ENCODE measurements around the gene GNAI2. TPM values are rescaled to one million over a fixed set of nuclear protein-coding genes. Genes with fewer than 3 reads are reported as not detected.
A peak's percentile ranks its signal among the peaks of the same experiment; 100 is the strongest.

The GNAI2 gene
- total and polyA plus RNA-seq, 7 experiments from 2014 or later, result 225 to 527 (median 397) TPM

- intact Hi-C loops (cut with micrococcal nuclease), result no loop called here
- Histone ChIP-seq H3K4me1 (ENCODE audit: control insufficient read depth in 2 of 2, insufficient read depth in 2 of 2, low read length in 2 of 2) (no peaks in the 10 kb centered on the region), H3K36me3 (ENCODE audit: control insufficient read depth in 2 of 3, insufficient read depth in 3 of 3, low read length in 3 of 3) (no peaks in the 10 kb centered on the region), H3K27ac (ENCODE audit: low read depth, low read length) (no peak overlapping the region), H3K27me3 (ENCODE audit: control insufficient read depth in 2 of 2, insufficient read depth in 2 of 2, low read length in 2 of 2) (no peaks in the 10 kb centered on the region), H3K9me3 (ENCODE audit: control insufficient read depth in 2 of 3, low read length in 3 of 3) (no peaks in the 10 kb centered on the region), H3K4me3 (ENCODE audit: low read length) (no peak overlapping the region)
- Mint-ChIP-seq H3K9me3 (peaks cover 0 to 2% (median 0%) of the 10 kb centered on the region in 11 donors), H3K36me3 (no peaks in the 10 kb centered on the region), H3K4me3 (no peak overlapping the region), H3K27me3 (peaks cover 0 to 10% (median 0%) of the 10 kb centered on the region in 5 donors), H3K4me1 (peaks cover 0 to 7% (median 2%) of the 10 kb centered on the region in 7 donors), H3K27ac (no peak overlapping the region)
- CTCF ChIA-PET, result interaction anchor here (1.2 to 4.3 kb wide), 4 partner anchors 16 to 26 kb away, joined by 3 to 18 read pairs (median 6); no protein-coding TSS in a partner anchor
- ATAC-seq (no peak), DNase-seq (no peak)
- POLR2A ChIA-PET, result interaction anchor here (1.0 kb wide), 1 partner anchor 16 kb away, joined by 3 read pairs; the partner anchor contains the start of gene GNAI2
These were observed 15.9 kb upstream of the GNAI2 start for GRCh38 chr3:50220109-50220508.

- CTCF ChIA-PET, result interaction anchor here (0.6 to 2.1 kb wide), 7 partner anchors 10 to 101 kb away, joined by 3 to 9 read pairs (median 3); no protein-coding TSS in a partner anchor
- no peak overlapping the region for H3K27ac Mint-ChIP-seq
These were observed 15.0 kb upstream of the GNAI2 start for GRCh38 chr3:50221051-50221410.

GRCh38 chr3:50221411-50222168 lies 14.4 kb upstream of the GNAI2 start:
- Histone ChIP-seq H3K4me1 (ENCODE audit: control insufficient read depth in 2 of 2, insufficient read depth in 2 of 2, low read length in 2 of 2) (peaks cover 5% of the 10 kb centered on the region in 2 donors), H3K27ac (ENCODE audit: low read depth, low read length) (no peak overlapping the region), H3K27me3 (ENCODE audit: control insufficient read depth in 2 of 2, insufficient read depth in 2 of 2, low read length in 2 of 2) (no peaks in the 10 kb centered on the region), H3K36me3 (ENCODE audit: control insufficient read depth in 2 of 3, insufficient read depth in 3 of 3, low read length in 3 of 3) (no peaks in the 10 kb centered on the region), H3K9me3 (ENCODE audit: control insufficient read depth in 2 of 3, low read length in 3 of 3) (no peaks in the 10 kb centered on the region), H3K4me3 (ENCODE audit: low read length) (no peak overlapping the region)
- ATAC-seq, result no peak
- no peak for DNase-seq
- peaks cover 0 to 17% (median 0%) of the 10 kb centered on the region in 5 donors for H3K27me3 Mint-ChIP-seq
- H3K4me1 Mint-ChIP-seq, result peaks cover under 1 to 16% (median 9%) of the 10 kb centered on the region in 7 donors
- intact Hi-C loops (cut with micrococcal nuclease), result no loop called here
- no peaks in the 10 kb centered on the region for H3K36me3 Mint-ChIP-seq
- no peak overlapping the region for H3K4me3 Mint-ChIP-seq
- ChIA-PET POLR2A (no interaction called here), CTCF (interaction anchor here (0.6 to 2.1 kb wide), 6 partner anchors 11 to 51 kb away, joined by 3 to 9 read pairs (median 4); no protein-coding TSS in a partner anchor)
- no peak overlapping the region for H3K27ac Mint-ChIP-seq
- peaks cover 0 to 2% (median 0%) of the 10 kb centered on the region in 11 donors for H3K9me3 Mint-ChIP-seq

More at GRCh38 chr3:50221051-50221410, 15.0 kb upstream of the GNAI2 start:
- POLR2A ChIA-PET, result interaction anchor here (1.0 kb wide), 1 partner anchor 15 kb away, joined by 3 read pairs; the partner anchor contains the start of gene GNAI2
- peaks cover 0 to 17% (median 0%) of the 10 kb centered on the region in 5 donors for H3K27me3 Mint-ChIP-seq
- intact Hi-C loops (cut with micrococcal nuclease), result no loop called here
- H3K9me3 ChIP-seq (ENCODE audit: control insufficient read depth in 2 of 3, low read length in 3 of 3), result no peaks in the 10 kb centered on the region
- ATAC-seq (no peak), DNase-seq (no peak)
- no peak overlapping the region for H3K27ac ChIP-seq (ENCODE audit: low read depth, low read length)
- no peaks in the 10 kb centered on the region for H3K27me3 ChIP-seq (ENCODE audit: control insufficient read depth in 2 of 2, insufficient read depth in 2 of 2, low read length in 2 of 2)
- no peak overlapping the region for H3K4me3 ChIP-seq (ENCODE audit: low read length)
- no peaks in the 10 kb centered on the region for H3K36me3 ChIP-seq (ENCODE audit: control insufficient read depth in 2 of 3, insufficient read depth in 3 of 3, low read length in 3 of 3)
- peaks cover 0 to 2% (median 0%) of the 10 kb centered on the region in 11 donors for H3K9me3 Mint-ChIP-seq
- peaks cover 0 to 14% (median 5%) of the 10 kb centered on the region in 7 donors for H3K4me1 Mint-ChIP-seq
- peaks cover under 1 to 2% of the 10 kb centered on the region in 2 donors for H3K4me1 ChIP-seq (ENCODE audit: control insufficient read depth in 2 of 2, insufficient read depth in 2 of 2, low read length in 2 of 2)
- H3K36me3 Mint-ChIP-seq, result no peaks in the 10 kb centered on the region
- no peak overlapping the region for H3K4me3 Mint-ChIP-seq

- Mint-ChIP-seq H3K9me3 (peaks cover 0 to 4% (median 0%) of the 10 kb centered on the region in 11 donors), H3K4me1 (peaks cover 6 to 20% (median 13%) of the 10 kb centered on the region in 7 donors), H3K27me3 (peaks cover 0 to 17% (median 0%) of the 10 kb centered on the region in 5 donors), H3K27ac (no peak overlapping the region), H3K4me3 (no peak overlapping the region), H3K36me3 (no peaks in the 10 kb centered on the region)
- Histone ChIP-seq H3K27me3 (ENCODE audit: control insufficient read depth in 2 of 2, insufficient read depth in 2 of 2, low read length in 2 of 2) (no peaks in the 10 kb centered on the region), H3K4me3 (ENCODE audit: low read length) (no peak overlapping the region), H3K4me1 (ENCODE audit: control insufficient read depth in 2 of 2, insufficient read depth in 2 of 2, low read length in 2 of 2) (peaks cover 5 to 9% of the 10 kb centered on the region in 2 donors), H3K9me3 (ENCODE audit: control insufficient read depth in 2 of 3, low read length in 3 of 3) (no peaks in the 10 kb centered on the region), H3K36me3 (ENCODE audit: control insufficient read depth in 2 of 3, insufficient read depth in 3 of 3, low read length in 3 of 3) (no peaks in the 10 kb centered on the region), H3K27ac (ENCODE audit: low read depth, low read length) (no peak overlapping the region)
- CTCF ChIA-PET, result interaction anchor here (1.1 to 2.1 kb wide), 3 partner anchors 12 to 29 kb away, joined by 4 to 9 read pairs (median 8); no protein-coding TSS in a partner anchor
- intact Hi-C loops (cut with micrococcal nuclease), result no loop called here
- POLR2A ChIA-PET, result no interaction called here
- ATAC-seq (no peak), DNase-seq (no peak)
These were observed 13.9 kb upstream of the GNAI2 start for GRCh38 chr3:50222169-50222528.

- Mint-ChIP-seq H3K4me1 (peaks cover 16 to 36% (median 28%) of the 10 kb centered on the region in 7 donors), H3K27me3 (peaks cover 0 to 17% (median 0%) of the 10 kb centered on the region in 5 donors), H3K36me3 (no peaks in the 10 kb centered on the region), H3K9me3 (peaks cover 0 to 2% (median 0%) of the 10 kb centered on the region in 11 donors), H3K4me3 (peak overlapping the region in 6 of 10 donors; percentile 19 to 98 (median 57)), H3K27ac (peak overlapping the region in 2 of 9 donors; percentile 28 to 56)
- CTCF ChIA-PET, result interaction anchor here (0.8 to 15.3 kb wide), 6 partner anchors 9 to 58 kb away, joined by 3 to 211 read pairs (median 17); partner anchors contain the start of genes GNAI2 and GNAT1
- ATAC-seq, result no peak
- Histone ChIP-seq H3K4me3 (ENCODE audit: low read length) (no peak overlapping the region), H3K36me3 (ENCODE audit: control insufficient read depth in 2 of 3, insufficient read depth in 3 of 3, low read length in 3 of 3) (no peaks in the 10 kb centered on the region), H3K27ac (ENCODE audit: low read depth, low read length) (no peak overlapping the region), H3K9me3 (ENCODE audit: control insufficient read depth in 2 of 3, low read length in 3 of 3) (no peaks in the 10 kb centered on the region), H3K4me1 (ENCODE audit: control insufficient read depth in 2 of 2, insufficient read depth in 2 of 2, low read length in 2 of 2) (peaks cover 9 to 12% of the 10 kb centered on the region in 2 donors), H3K27me3 (ENCODE audit: control insufficient read depth in 2 of 2, insufficient read depth in 2 of 2, low read length in 2 of 2) (no peaks in the 10 kb centered on the region)
- POLR2A ChIA-PET, result interaction anchor here (0.9 to 14.8 kb wide), 3 partner anchors 18 to 36 kb away, joined by 3 to 253 read pairs (median 4); partner anchors contain the start of gene GNAI2
- DNase-seq, result no peak
- intact Hi-C loops (cut with micrococcal nuclease), result loop anchor here (5.0 kb wide), 2 partner anchors 422 to 552 kb away; partner anchors contain the start of genes INKA1 (in 2 of the 2) and APEH (in 1 of the 2)
These were observed 11.4 kb upstream of the GNAI2 start for GRCh38 chr3:50224639-50225038.

GRCh38 chr3:50226888-50227389 lies 9.1 kb upstream of the GNAI2 start:
- peak overlapping the region; percentile 88 for H3K4me3 ChIP-seq (ENCODE audit: low read length)
- no peaks in the 10 kb centered on the region for H3K27me3 ChIP-seq (ENCODE audit: control insufficient read depth in 2 of 2, insufficient read depth in 2 of 2, low read length in 2 of 2)
- ChIA-PET POLR2A (interaction anchor here (0.6 to 14.8 kb wide), 5 partner anchors 16 to 340 kb away, joined by 3 to 253 read pairs (median 4); partner anchors contain the start of genes GNAI2, HYAL3 and NAA80), CTCF (interaction anchor here (0.6 to 15.3 kb wide), 10 partner anchors 10 to 107 kb away, joined by 3 to 211 read pairs (median 10); partner anchors contain the start of genes GNAI2 and GNAT1)
- peak overlapping the region; percentile 77 for H3K27ac ChIP-seq (ENCODE audit: low read depth, low read length)
- ATAC-seq (peak; percentile 23), DNase-seq (peak in 1 of 9 donors; percentile 24)
- intact Hi-C loops (cut with micrococcal nuclease), result loop anchor here (1.0 to 5.0 kb wide), 13 partner anchors 8 to 555 kb away; partner anchors contain the start of genes IFRD2 (in 2 of the 2), INKA1 (in 2 of the 2), APEH (in 1 of the 2) and HYAL3 (in 1 of the 2)
- Mint-ChIP-seq H3K27ac (peak overlapping the region; percentile 86 to 97 (median 92)), H3K9me3 (peaks cover 0 to 2% (median 0%) of the 10 kb centered on the region in 11 donors), H3K4me1 (peaks cover 16 to 36% (median 32%) of the 10 kb centered on the region in 7 donors), H3K36me3 (no peaks in the 10 kb centered on the region), H3K27me3 (peaks cover 0 to 17% (median 0%) of the 10 kb centered on the region in 5 donors), H3K4me3 (peak overlapping the region; percentile 89 to 98 (median 95))
- no peaks in the 10 kb centered on the region for H3K36me3 ChIP-seq (ENCODE audit: control insufficient read depth in 2 of 3, insufficient read depth in 3 of 3, low read length in 3 of 3)
- no peaks in the 10 kb centered on the region for H3K9me3 ChIP-seq (ENCODE audit: control insufficient read depth in 2 of 3, low read length in 3 of 3)
- peaks cover 9 to 12% of the 10 kb centered on the region in 2 donors for H3K4me1 ChIP-seq (ENCODE audit: control insufficient read depth in 2 of 2, insufficient read depth in 2 of 2, low read length in 2 of 2)

Data from naive thymus-derived CD4-positive, alpha-beta T cell (primary cell).